ENCODE results near the gene C4orf54.

C4orf54 gene

GRCh38 chr4:99651811-99652485 lies 5.7 kb downstream of the C4orf54 start:
- no peak for DNase-seq

DNA sequence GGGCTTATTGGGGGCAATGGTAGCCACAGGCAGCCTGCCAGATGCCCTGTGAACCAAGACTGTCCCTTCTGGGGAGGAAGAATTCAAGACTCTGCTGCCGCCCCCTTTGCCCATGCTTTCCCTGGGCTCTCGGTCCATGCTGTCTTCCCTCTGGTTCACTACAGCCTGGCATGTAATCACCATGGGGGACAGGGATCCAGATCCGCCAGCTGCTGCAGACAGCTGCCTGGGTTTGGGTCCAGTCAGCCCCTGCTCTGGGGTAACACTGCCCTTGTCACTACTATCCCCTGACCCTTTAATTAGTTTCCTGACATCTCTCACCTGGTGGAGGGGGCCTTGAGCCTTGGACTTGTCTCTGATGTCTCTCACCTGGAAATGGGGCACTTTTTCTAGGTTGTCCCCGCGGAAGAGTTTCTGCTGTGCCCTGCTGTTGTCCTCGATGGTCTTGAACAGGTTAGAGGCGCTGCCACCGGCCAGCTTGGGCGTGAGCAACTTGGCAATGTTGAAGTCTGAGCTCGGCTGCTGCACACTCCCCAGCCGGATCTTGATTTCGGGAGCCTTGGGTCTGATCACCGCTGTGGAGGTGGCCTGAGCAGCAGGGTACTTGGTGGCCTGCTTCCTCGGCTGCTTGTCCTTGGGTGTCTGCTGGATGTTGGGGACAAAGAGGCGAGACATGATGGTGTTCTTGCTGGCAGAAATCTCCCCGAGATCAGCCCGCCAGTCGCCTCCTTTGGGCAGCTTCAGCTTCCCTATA lies 6.4 kb downstream of the C4orf54 start:
- no peak for DNase-seq

- no peak for DNase-seq
Measured at GRCh38 chr4:99649778-99650177, 7.8 kb downstream of the C4orf54 start.

GRCh38 chr4:99649208-99649607 lies 8.4 kb downstream of the C4orf54 start:
- no peak for DNase-seq

GRCh38 chr4:99648321-99648720 lies 9.3 kb downstream of the C4orf54 start:
- DNase-seq, result no peak

DNA sequence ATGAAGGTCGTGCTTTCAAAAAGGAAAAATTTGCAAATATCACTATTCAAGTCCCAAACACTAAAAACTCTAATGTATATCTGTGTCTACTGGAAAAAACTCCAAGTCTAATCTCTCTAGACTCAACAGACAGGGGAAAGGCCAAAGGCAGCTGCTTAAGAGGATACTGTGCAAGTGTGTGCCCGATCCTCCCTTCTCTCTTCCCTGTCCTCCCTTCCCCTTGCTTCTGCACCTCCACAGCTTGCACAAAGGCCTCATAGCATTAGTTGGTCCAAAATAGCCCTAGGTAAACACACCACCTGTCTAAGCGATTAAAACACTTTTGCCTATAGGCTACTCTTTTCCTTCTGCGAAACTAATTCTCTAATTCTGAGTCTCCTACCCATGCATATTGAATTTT lies 10.6 kb downstream of the C4orf54 start:
- DNase-seq, result no peak

DNA sequence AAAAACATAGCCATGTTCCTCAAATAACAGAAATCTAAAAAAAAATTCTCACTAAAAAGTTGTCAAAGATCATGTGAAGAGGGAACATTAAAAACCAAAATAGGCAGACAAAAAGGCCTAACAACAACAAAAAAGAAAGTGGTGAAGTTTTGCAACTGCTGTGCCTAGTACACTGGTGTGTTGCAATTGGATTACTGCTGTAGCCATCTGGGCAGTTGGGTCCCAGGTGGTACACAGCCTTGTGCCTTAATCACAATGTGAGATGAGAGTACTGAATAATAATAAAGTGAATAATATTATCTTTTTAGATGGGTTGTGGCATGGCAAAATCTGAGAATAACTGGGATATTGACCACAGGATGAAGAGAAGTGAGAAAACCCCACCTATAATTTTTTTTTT lies 12.0 kb downstream of the C4orf54 start:
- no peak for DNase-seq

- DNase-seq, result no peak
Measured at GRCh38 chr4:99645036-99645435, 12.6 kb downstream of the C4orf54 start.

- no peak for DNase-seq
Measured at GRCh38 chr4:99644453-99644852, 13.2 kb downstream of the C4orf54 start.

GRCh38 chr4:99642725-99643489 lies 14.7 kb downstream of the C4orf54 start:
- no peak for DNase-seq

GRCh38 chr4:99640676-99641075 lies 17.0 kb downstream of the C4orf54 start:
- DNase-seq, result no peak

DNA sequence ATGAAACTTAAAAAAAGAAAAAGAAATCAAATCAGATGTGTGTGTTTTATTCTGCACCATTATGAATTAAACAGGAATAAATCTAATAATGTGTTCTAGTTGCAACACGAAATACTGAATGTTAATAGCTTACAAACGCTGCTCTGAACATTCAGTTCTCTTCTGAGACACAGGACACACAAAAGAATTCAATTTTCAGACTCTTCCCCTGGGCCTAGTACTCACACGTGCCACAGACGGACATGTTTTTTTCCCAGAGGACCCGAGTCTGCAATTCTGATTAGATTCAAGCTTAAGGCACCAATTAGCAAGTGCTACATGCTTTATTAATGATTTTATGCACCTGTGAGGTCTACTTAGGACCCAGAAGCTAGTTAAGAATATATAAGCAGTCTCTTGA lies 20.5 kb downstream of the C4orf54 start:
- DNase-seq, result no peak

GRCh38 chr4:99636422-99636821 lies 21.2 kb downstream of the C4orf54 start:
- DNase-seq, result no peak

GRCh38 chr4:99635601-99636000 lies 22.0 kb downstream of the C4orf54 start:
- no peak for DNase-seq

GRCh38 chr4:99634742-99635360 lies 22.8 kb downstream of the C4orf54 start:
- no peak for DNase-seq

GRCh38 chr4:99633772-99634171 lies 23.9 kb downstream of the C4orf54 start:
- DNase-seq, result no peak

DNA sequence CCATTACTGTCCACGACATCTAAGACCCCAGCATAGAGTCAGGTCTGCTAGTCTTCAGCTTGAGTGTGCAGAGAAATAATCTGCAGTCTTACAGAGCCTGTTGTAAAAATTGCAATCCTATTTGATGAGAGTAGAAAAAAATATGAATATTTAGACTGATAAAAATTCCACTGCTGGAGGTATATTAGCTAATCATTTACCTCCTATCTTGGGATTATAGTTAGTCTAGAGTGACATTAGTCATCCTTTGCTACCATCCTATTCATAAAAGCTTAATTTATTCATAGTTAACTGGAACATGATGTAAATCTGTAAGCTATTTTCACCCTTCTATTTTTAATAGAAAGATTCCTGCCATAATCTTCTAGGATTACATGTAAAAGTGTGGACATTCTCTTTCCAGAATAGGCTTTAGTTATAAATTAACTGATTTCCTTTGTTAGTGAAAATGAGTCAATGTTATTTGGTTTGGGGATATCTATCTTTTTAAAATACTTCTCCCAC lies 26.7 kb downstream of the C4orf54 start:
- DNase-seq, result no peak

DNA sequence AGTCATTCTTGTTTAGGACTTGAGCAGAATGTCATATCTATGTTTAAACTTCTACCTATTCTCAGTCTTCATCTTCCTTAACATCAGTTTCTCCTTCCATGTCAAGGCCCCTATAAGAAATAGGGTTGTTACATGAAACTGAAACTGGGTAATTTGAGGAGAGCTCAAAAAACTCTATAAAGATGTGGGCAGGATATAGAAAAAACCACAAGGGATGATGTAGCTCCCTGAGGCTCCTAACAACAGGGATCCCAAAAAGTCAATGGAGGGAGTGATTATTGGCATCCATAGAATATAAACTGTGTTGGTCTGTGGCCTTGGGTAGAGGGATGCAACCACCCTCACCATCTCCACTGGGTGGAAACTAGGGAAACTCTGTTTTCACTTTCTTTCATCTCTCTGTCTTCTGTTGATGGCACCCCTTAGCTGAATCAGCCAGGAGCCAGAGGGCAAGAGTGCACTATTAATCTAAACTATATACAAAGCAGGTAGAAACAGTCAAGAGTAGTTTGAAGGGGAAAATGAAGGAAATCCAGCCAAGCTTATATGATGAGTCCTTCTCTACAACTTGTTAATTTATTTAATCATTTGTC lies 27.6 kb downstream of the C4orf54 start:
- no peak for DNase-seq

GRCh38 chr4:99628040-99628439 lies 29.6 kb downstream of the C4orf54 start:
- no peak for DNase-seq

- no peak for DNase-seq
Measured at GRCh38 chr4:99625369-99625768, 32.3 kb downstream of the C4orf54 start.

GRCh38 chr4:99624141-99624719 lies 33.4 kb downstream of the C4orf54 start:
- DNase-seq, result no peak

GRCh38 chr4:99622341-99622740 lies 35.3 kb downstream of the C4orf54 start:
- DNase-seq, result no peak

Measured in NCI-H526 treated with DMSO at 0.1 percent for 48 hours (cell line).